ENCODE results near the gene OTX1. TPM values are rescaled to one million over a fixed set of nuclear protein-coding genes. Genes with fewer than 3 reads are reported as not detected.

The OTX1 gene
- total and polyA plus RNA-seq, 2 of the 4 experiments (the other 2 are of a cell fraction): 0.03 TPM; not detected in 1

DNA sequence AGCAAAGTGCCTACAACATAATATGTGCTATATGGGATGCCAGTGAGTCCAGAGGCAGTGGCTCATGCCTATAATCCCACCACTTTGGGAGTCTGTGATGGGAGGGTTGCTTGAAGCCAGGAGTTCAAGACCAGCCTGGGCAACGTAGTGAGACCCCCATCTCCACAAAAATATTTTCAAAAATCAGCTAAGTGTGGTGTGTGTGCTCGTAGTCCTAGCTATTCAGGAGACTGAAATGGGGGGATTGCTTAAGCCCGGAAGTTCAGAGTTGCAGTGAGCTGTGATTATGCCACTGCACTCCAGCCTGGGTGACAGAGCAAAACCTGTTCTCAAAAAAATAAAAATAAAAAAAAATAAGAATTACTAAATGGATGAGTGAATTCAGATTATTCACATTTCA lies 23.4 kb downstream of the OTX1 start:
- no peak overlapping the region for H2AK9ac ChIP-seq (replicated peaks; ENCODE audit: low read depth, low read length, poor library complexity)
- H3K27me3 ChIP-seq (ENCODE audit: control insufficient read depth, insufficient read depth, low read length): peaks cover 15% of the 10 kb centered on the region
- WGBS, 2 experiments (ENCODE audit: extremely low coverage in 2 of 2, insufficient read length in 1 of 2): no CpG with 5 or more reads among the region's 3 CpGs
- no peak overlapping the region for H3K4me2 ChIP-seq (ENCODE audit: low read depth, low read length)
- in situ Hi-C loops (cut with MboI; ENCODE audit: low sequenced_read_pairs): no loop called here
- H2BK15ac ChIP-seq (ENCODE audit: low read depth, low read length): no peak overlapping the region
- H3K27ac ChIP-seq (ENCODE audit: insufficient read depth, low read length): no peak overlapping the region
- no peaks in the 10 kb centered on the region for H3K9me3 ChIP-seq (ENCODE audit: control insufficient read depth, insufficient read depth, low read length)
- no peak overlapping the region for H3K4me3 ChIP-seq (ENCODE audit: insufficient read depth, low read depth, low read length)
- H2AFZ ChIP-seq (replicated peaks; ENCODE audit: low read length, poor library complexity): no peak overlapping the region
- CTCF ChIA-PET: no interaction called here
- no peak for DNase-seq
- H3K18ac ChIP-seq (ENCODE audit: low read depth, low read length): no peak overlapping the region
- dilution Hi-C loops (cut with HindIII; ENCODE audit: low sequenced_read_pairs, unreplicated experiment): no loop called here
- H2BK20ac ChIP-seq (ENCODE audit: low read depth, low read length): no peak overlapping the region
- H3K56ac ChIP-seq (ENCODE audit: extremely low read depth, insufficient read depth, low read length): no peak overlapping the region
- no peak overlapping the region for H3K23ac ChIP-seq (ENCODE audit: low read depth, low read length)
- H2BK5ac ChIP-seq (ENCODE audit: low read depth, low read length, poor library complexity, severe bottlenecking): no peak overlapping the region
- H3K4me1 ChIP-seq (ENCODE audit: control insufficient read depth, insufficient read depth, low read length): no peaks in the 10 kb centered on the region
- H3K9me1 ChIP-seq (ENCODE audit: insufficient read depth, low read length): no peaks in the 10 kb centered on the region
- H3K79me1 ChIP-seq (ENCODE audit: low read depth in 1 of 2, low read length in 2 of 2): no peaks in the 10 kb centered on the region
- H4K8ac ChIP-seq (ENCODE audit: low read depth in 2 of 2, low read length in 2 of 2): no peak overlapping the region
- H2AK5ac ChIP-seq (ENCODE audit: low read depth, low read length): no peak overlapping the region
- no peak overlapping the region for H4K5ac ChIP-seq (ENCODE audit: low read depth, low read length)
- POLR2A ChIA-PET (ENCODE audit: unreplicated experiment): no interaction called here
- H3K14ac ChIP-seq (replicated peaks; ENCODE audit: low read depth, low read length): no peak overlapping the region
- TF ChIP-seq, protein P1, sequence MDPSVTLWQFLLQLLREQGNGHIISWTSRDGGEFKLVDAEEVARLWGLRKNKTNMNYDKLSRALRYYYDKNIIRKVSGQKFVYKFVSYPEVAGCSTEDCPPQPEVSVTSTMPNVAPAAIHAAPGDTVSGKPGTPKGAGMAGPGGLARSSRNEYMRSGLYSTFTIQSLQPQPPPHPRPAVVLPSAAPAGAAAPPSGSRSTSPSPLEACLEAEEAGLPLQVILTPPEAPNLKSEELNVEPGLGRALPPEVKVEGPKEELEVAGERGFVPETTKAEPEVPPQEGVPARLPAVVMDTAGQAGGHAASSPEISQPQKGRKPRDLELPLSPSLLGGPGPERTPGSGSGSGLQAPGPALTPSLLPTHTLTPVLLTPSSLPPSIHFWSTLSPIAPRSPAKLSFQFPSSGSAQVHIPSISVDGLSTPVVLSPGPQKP (IDR thresholded peaks at IDR 0.05; ENCODE audit: borderline replicate concordance, low read depth, low read length): no peak
- TF ChIP-seq CHD1 (IDR thresholded peaks at IDR 0.05; ENCODE audit: low read depth, low read length) (no peak), BHLHE40 (IDR thresholded peaks at IDR 0.05; ENCODE audit: low read depth, low read length) (no peak), RCOR1 (IDR thresholded peaks at IDR 0.05; ENCODE audit: insufficient replicate concordance, low read length) (no peak), SMC3 (IDR thresholded peaks at IDR 0.05; ENCODE audit: low read depth, low read length) (no peak), RFX5 (IDR thresholded peaks at IDR 0.05; ENCODE audit: low read depth, low read length) (no peak), MXI1 (IDR thresholded peaks at IDR 0.05; ENCODE audit: borderline replicate concordance, low read depth, low read length) (no peak), MAFK (IDR thresholded peaks at IDR 0.05; ENCODE audit: low read depth, low read length) (no peak), CEBPB (IDR thresholded peaks at IDR 0.05; ENCODE audit: low read depth, low read length) (no peak), MAZ (IDR thresholded peaks at IDR 0.05; ENCODE audit: borderline replicate concordance, low read depth, low read length) (no peak)
- TF ChIP-seq, protein P2, sequence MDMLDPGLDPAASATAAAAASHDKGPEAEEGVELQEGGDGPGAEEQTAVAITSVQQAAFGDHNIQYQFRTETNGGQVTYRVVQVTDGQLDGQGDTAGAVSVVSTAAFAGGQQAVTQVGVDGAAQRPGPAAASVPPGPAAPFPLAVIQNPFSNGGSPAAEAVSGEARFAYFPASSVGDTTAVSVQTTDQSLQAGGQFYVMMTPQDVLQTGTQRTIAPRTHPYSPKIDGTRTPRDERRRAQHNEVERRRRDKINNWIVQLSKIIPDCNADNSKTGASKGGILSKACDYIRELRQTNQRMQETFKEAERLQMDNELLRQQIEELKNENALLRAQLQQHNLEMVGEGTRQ (IDR thresholded peaks at IDR 0.05; ENCODE audit: low read depth, low read length): no peak
- TF ChIP-seq, protein P3, sequence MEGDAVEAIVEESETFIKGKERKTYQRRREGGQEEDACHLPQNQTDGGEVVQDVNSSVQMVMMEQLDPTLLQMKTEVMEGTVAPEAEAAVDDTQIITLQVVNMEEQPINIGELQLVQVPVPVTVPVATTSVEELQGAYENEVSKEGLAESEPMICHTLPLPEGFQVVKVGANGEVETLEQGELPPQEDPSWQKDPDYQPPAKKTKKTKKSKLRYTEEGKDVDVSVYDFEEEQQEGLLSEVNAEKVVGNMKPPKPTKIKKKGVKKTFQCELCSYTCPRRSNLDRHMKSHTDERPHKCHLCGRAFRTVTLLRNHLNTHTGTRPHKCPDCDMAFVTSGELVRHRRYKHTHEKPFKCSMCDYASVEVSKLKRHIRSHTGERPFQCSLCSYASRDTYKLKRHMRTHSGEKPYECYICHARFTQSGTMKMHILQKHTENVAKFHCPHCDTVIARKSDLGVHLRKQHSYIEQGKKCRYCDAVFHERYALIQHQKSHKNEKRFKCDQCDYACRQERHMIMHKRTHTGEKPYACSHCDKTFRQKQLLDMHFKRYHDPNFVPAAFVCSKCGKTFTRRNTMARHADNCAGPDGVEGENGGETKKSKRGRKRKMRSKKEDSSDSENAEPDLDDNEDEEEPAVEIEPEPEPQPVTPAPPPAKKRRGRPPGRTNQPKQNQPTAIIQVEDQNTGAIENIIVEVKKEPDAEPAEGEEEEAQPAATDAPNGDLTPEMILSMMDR (conservative IDR thresholded peaks at IDR 0.05; ENCODE audit: low read depth, low read length): no peak
- intact Hi-C loops (cut with micrococcal nuclease): no loop called here
- no peak overlapping the region for H3K9ac ChIP-seq (ENCODE audit: low read depth, low read length)
- BruUV-seq (replicated peaks): no TSS peak
- no peaks in the 10 kb centered on the region for H4K20me1 ChIP-seq (ENCODE audit: insufficient read depth, low read length)
- H4K91ac ChIP-seq (ENCODE audit: insufficient read depth, low read depth, low read length): no peak overlapping the region
- no peak for ATAC-seq (ENCODE audit: low read depth)
- no peak overlapping the region for H2BK120ac ChIP-seq (ENCODE audit: low read depth, low read length)
- H3K4ac ChIP-seq (ENCODE audit: low read depth, low read length): no peak overlapping the region
- H3K36me3 ChIP-seq (ENCODE audit: control insufficient read depth, insufficient read depth, low read length): no peaks in the 10 kb centered on the region

Data from IMR-90 (cell line).